Subcutaneous adipose tissue (tissue), 4 donors: ENCODE measurements around the gene NIBAN1. TPM values are rescaled to one million over a fixed set of nuclear protein-coding genes. Genes with fewer than 3 reads are reported as not detected.

Experiments used
- total RNA-seq, 4 donors: library from RNA; depleted of rRNA; stranded (reverse); fragments of >200 nt; gene quantifications; one replicate each; pipeline ENCODE4 v1.1.0, GENCODE V29; 2016
- TF ChIP-seq, protein P1 (sequence below): fragments of 450-650 bp; IDR thresholded peaks from one replicate; pipeline ENCODE4 v1.5.1; 2016; ENCODE audit warnings: low read depth, mild to moderate bottlenecking, control low read depth, antibody characterized with exemption, moderate library complexity

NIBAN1 gene
- total RNA-seq, 4 donors from 2014 or later = 12.1 to 22.1 (median 15.2) TPM

GRCh38 chr1:184958554-184959353 is 15.6 kb downstream of the NIBAN1 start:
- TF ChIP-seq, protein P1, sequence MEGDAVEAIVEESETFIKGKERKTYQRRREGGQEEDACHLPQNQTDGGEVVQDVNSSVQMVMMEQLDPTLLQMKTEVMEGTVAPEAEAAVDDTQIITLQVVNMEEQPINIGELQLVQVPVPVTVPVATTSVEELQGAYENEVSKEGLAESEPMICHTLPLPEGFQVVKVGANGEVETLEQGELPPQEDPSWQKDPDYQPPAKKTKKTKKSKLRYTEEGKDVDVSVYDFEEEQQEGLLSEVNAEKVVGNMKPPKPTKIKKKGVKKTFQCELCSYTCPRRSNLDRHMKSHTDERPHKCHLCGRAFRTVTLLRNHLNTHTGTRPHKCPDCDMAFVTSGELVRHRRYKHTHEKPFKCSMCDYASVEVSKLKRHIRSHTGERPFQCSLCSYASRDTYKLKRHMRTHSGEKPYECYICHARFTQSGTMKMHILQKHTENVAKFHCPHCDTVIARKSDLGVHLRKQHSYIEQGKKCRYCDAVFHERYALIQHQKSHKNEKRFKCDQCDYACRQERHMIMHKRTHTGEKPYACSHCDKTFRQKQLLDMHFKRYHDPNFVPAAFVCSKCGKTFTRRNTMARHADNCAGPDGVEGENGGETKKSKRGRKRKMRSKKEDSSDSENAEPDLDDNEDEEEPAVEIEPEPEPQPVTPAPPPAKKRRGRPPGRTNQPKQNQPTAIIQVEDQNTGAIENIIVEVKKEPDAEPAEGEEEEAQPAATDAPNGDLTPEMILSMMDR = no peak

DNA sequence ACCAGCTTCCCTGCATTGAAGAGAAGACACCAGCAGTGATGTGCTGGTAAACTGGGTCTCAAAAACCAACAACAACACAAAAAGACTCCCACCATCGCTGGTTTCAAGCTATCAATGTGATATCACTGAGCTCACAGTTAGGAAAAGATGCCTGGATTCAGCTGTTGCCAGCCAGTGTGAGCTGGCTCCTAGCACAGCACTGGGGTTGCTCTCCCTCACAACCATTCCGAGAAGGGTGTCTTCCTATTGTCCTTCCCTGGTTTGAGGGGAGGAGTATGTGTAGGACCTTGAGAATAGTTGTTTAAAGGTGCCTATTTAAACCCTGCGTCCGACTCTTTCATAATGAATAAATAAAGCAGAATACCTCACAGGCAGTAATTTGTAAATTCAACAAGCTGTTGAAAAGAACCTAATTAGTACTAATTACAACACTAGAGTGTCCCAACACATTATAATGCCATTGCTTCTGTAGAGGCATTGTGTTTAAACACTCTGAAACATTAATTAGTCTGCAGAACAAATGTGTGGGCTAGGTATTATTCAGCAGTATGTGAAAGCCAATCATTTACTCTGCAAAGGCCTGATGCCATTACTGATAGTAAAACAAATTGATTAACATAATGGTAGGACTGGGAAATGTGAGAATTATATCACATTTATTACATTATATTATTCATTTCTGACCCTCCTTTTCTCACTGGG is 17.2 kb downstream of the NIBAN1 start:
- TF ChIP-seq, protein P1 = no peak

DNA sequence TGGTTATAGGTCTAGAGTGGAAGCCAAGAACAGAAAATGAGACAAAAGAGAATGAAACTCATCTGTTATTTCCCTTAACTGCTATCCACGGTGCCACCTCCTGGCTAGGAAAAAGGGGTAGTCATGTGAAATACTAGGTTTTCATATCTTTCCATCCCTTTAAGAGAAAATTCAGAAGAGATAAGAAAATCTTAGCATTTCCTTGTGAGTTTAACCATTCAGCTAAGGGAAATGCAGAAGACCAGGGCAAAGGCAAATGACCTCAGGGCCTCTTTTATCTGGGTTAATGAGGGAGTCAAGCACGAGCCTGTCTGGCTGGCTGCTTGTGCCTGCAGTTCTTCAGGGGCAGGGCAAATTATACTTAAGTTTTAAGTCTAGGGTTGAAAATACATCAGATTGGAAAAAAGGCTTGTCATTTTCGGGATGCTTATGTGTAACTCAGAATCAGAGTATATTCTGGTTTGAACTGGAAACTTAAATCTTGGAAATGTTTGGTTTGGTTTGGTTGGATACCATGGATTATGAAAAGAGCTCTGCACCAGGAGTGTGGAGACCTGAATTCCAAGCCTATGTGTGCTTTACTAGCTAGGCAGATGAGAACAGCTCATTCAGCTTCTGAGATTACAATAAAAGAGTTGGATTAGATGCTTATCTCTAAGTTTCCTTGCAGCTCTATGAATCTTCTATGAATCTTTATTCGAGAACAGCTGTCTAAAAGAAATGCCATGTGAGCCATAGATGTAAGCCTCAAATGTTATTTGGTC is 19.9 kb downstream of the NIBAN1 start:
- TF ChIP-seq, protein P1 = no peak

DNA sequence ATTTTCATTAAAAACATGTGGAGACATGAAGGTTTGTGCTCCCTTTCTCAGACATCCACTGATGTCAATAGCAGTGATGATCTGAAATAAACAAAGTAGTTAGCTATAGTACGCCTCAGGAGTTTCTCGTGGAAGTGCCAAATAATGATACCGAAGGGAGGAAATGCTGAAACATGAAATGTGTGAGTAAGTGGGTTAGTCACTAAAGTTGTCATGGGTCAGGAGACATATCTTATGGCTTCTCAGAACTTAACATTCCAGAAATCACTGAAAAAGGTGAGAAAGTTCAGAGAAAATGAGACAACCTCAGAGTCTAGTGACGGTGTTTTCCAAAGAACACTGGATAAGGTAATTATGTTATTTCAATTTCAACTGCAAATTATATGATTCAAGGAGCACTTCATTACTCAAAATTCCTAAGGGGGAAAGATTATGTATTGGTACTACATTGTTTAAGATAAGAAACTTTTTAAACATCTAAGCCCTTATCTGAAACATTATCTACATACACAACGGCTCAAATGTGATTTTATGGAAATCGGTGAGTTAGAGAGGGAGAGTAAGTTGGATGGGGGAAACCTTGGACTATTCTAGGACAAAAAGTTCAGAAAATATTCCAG is 20.6 kb downstream of the NIBAN1 start:
- TF ChIP-seq, protein P1 = no peak

DNA sequence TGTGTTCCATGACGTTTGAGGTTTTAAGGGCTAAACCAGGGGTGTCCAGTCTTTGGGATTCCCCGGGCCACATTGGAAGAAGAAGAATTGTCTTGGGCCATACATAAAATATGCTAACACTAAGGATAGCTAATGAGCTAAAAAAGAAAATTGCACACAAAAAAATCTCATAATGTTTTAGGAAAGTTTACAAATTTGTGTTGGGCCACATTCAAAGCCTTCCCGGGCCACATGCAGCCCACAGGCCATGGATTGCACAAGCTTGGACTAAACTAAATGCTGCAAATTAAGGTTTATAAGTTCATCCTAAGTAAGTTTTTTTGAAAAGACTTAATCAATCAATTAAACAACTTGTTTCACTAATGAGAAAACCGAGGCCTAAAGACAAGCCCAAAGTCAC is 21.9 kb downstream of the NIBAN1 start:
- TF ChIP-seq, protein P1 = no peak

DNA sequence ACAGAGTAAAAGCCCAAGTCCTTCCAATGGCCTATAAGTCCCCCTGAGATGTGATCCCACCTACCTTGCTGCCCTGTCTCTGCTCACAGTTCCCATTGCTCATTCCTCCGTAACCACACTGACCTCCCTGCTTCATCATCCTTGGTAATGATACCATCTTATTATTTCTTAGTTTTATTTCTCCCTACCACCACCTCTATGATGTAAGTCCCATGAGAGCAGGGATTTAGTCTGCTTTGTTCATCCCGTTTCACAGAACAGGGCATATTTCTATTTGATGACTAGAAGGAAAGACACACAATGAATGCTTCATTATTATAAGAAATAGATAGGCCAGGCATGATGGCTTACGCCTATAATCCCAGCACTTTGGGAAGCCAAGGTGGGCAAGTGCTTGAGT is 22.5 kb downstream of the NIBAN1 start:
- TF ChIP-seq, protein P1 = no peak
